Measurements from ENCODE around the gene RALGPS2.

GRCh38 chr1:178954937-178955336, 229.9 kb downstream of the RALGPS2 start:
- TF ChIP-seq EZH2 (IDR thresholded peaks at IDR 0.05; ENCODE audit: insufficient read depth, poor library complexity, severe bottlenecking) = no peak
- TF ChIP-seq EZH2phosphoT487 (IDR thresholded peaks at IDR 0.05; ENCODE audit: insufficient read depth, low read depth) = no peak
